CD4-positive, CD25-positive, alpha-beta regulatory T cell (primary cell): ENCODE results near the gene PRKAR1B. TPM values are rescaled to one million over a fixed set of nuclear protein-coding genes. Genes with fewer than 3 reads are reported as not detected.

ENCODE experiments used
- ATAC-seq, 2 donors: fragments of 150-1000 bp; cut with Tn5 transposase; one replicate each; pipeline ENCODE4 v1.10.0; 2021; ENCODE audit warnings: low read depth in 2 of 2, moderate number of reproducible peaks in 2 of 2, moderate library complexity in 1 of 2
- DNase-seq, 3 donors: peaks; one replicate each; pipeline versions ENCODE4 v3.0.0 to v3.0.0-alpha.2; 2012 to 2022; ENCODE audit warnings: mixed read lengths in 1 of 3
- H3K27ac ChIP-seq: one replicate; pipeline ENCODE4 v1.7.0; 2013; ENCODE audit warnings: mild to moderate bottlenecking, low read length; ENCODE audit not compliant: insufficient read depth, poor library complexity, severe bottlenecking
- H3K27me3 ChIP-seq: one replicate; pipeline ENCODE4 v1.7.0; 2013; ENCODE audit warnings: low read length; ENCODE audit not compliant: control insufficient read depth, insufficient read depth
- H3K36me3 ChIP-seq: one replicate; pipeline ENCODE4 v1.7.0; 2013; ENCODE audit warnings: mild to moderate bottlenecking, low read length, moderate library complexity; ENCODE audit not compliant: control insufficient read depth, insufficient read depth
- H3K4me1 ChIP-seq: 2 replicates; pipeline ENCODE4 v1.7.0; 2013; ENCODE audit warnings: mild to moderate bottlenecking, low read length; ENCODE audit not compliant: insufficient read depth, control insufficient read depth, poor library complexity, severe bottlenecking
- H3K4me3 ChIP-seq: one replicate; pipeline ENCODE4 v1.7.0; 2013; ENCODE audit warnings: low read depth, mild to moderate bottlenecking, low read length, moderate library complexity
- H3K9me3 ChIP-seq, 2 experiments: 1 replicate in 1 of 2; 2 replicates in 1 of 2; pipeline ENCODE4 v1.7.0; 2013; ENCODE audit warnings: low read length in 2 of 2, mild to moderate bottlenecking in 1 of 2, moderate library complexity in 1 of 2; ENCODE audit not compliant: control insufficient read depth in 2 of 2
- H3K27ac Mint-ChIP-seq, 3 donors: one replicate each; pipeline ENCODE4 v1.8.0; 2020 to 2022; ENCODE audit warnings: mild to moderate bottlenecking in 3 of 3, mixed read lengths in 3 of 3, moderate library complexity in 2 of 3
- H3K27me3 Mint-ChIP-seq: one replicate; pipeline ENCODE4 v1.8.0; 2022; ENCODE audit warnings: mild to moderate bottlenecking, mixed read lengths
- H3K36me3 Mint-ChIP-seq: one replicate; pipeline ENCODE4 v1.8.0; 2020; ENCODE audit warnings: mixed read lengths
- H3K4me1 Mint-ChIP-seq, 4 donors: one replicate each; pipeline ENCODE4 v1.8.0; 2020 to 2022; ENCODE audit warnings: mixed read lengths in 4 of 4, mild to moderate bottlenecking in 1 of 4
- H3K4me3 Mint-ChIP-seq, 4 donors: one replicate each; pipeline ENCODE4 v1.8.0; 2020 to 2022; ENCODE audit warnings: mild to moderate bottlenecking in 4 of 4, mixed read lengths in 4 of 4, moderate library complexity in 3 of 4
- H3K9me3 Mint-ChIP-seq, 7 donors: one replicate each; pipeline ENCODE4 v1.8.0; 2020 to 2022; ENCODE audit warnings: mixed read lengths in 7 of 7, mild to moderate bottlenecking in 3 of 7, moderate library complexity in 2 of 7
- polyA plus RNA-seq, 4 donors: library from polyadenylated mRNA; unstranded; fragments of 300-500 nt; fragmentation: Illumina TruSeq; gene quantifications; one replicate each; pipeline ENCODE4 v1.2.3, GENCODE V29; 2021
- total RNA-seq: library from RNA; stranded (reverse); gene quantifications from one replicate; pipeline ENCODE4 v1.2.3, GENCODE V29; 2022

Gene PRKAR1B
- total and polyA plus RNA-seq, 5 donors from 2014 or later, result 4.9 to 12.5 (median 6.8) TPM

DNA sequence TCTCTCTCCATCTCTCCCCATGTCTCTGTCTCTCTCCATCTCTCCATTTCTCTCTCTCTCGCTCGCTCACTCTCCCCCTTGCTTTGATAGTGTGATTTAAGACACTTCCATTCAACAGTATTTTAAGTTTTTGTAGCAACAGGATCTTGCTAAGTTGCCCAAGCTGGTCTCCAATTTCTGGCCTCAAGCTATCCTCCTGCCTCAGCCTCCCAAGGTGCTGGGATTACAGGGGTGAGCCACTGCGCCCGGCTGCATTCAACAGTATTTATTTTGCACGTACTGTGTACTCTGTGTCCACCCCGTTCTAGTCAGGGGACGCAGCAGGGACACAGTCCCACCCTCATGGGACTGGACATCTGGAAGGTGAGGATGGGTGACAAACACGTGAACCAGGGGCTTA, 193.0 kb downstream of the PRKAR1B start:
- no peak overlapping the region for H3K4me3 ChIP-seq
- Mint-ChIP-seq H3K27me3 (no peaks in the 10 kb centered on the region), H3K4me3 (no peak overlapping the region), H3K27ac (peak overlapping the region in 1 of 3 donors; percentile 12), H3K9me3 (no peaks in the 10 kb centered on the region), H3K4me1 (peaks cover 0 to 2% (median 0%) of the 10 kb centered on the region in 4 donors), H3K36me3 (no peaks in the 10 kb centered on the region)
- no peak for DNase-seq
- no peaks in the 10 kb centered on the region for H3K27me3 ChIP-seq
- H3K9me3 ChIP-seq, result no peaks in the 10 kb centered on the region
- no peaks in the 10 kb centered on the region for H3K4me1 ChIP-seq
- no peak for ATAC-seq
- H3K27ac ChIP-seq, result no peak overlapping the region
- H3K36me3 ChIP-seq, result no peaks in the 10 kb centered on the region

DNA sequence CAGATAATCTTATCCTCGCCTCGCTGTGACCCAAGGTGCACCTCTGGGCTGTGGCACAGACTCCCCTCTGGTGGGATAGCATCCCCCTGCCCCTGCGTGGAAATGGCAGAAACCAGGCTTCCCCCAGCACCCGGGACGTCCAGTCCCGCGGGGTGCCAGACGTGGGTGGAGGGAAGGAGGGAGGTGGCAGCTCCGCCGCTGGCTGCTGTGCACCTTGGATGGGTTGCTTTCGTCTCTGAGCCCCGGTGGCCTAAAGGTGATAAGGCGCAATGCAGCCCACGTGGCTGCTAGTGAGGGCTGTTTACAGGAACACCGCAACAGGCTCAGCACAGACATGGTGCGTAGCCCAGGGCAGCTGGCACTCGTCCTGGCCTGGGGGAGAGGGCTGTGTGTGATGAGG, 193.8 kb downstream of the PRKAR1B start:
- Histone ChIP-seq H3K9me3 (no peaks in the 10 kb centered on the region), H3K4me1 (no peaks in the 10 kb centered on the region), H3K36me3 (no peaks in the 10 kb centered on the region), H3K27me3 (no peaks in the 10 kb centered on the region), H3K4me3 (no peak overlapping the region), H3K27ac (no peak overlapping the region)
- no peak for DNase-seq
- no peak for ATAC-seq
- Mint-ChIP-seq H3K27me3 (no peaks in the 10 kb centered on the region), H3K4me3 (no peak overlapping the region), H3K36me3 (no peaks in the 10 kb centered on the region), H3K27ac (no peak overlapping the region), H3K9me3 (no peaks in the 10 kb centered on the region), H3K4me1 (peaks cover 0 to 2% (median 0%) of the 10 kb centered on the region in 4 donors)

DNA sequence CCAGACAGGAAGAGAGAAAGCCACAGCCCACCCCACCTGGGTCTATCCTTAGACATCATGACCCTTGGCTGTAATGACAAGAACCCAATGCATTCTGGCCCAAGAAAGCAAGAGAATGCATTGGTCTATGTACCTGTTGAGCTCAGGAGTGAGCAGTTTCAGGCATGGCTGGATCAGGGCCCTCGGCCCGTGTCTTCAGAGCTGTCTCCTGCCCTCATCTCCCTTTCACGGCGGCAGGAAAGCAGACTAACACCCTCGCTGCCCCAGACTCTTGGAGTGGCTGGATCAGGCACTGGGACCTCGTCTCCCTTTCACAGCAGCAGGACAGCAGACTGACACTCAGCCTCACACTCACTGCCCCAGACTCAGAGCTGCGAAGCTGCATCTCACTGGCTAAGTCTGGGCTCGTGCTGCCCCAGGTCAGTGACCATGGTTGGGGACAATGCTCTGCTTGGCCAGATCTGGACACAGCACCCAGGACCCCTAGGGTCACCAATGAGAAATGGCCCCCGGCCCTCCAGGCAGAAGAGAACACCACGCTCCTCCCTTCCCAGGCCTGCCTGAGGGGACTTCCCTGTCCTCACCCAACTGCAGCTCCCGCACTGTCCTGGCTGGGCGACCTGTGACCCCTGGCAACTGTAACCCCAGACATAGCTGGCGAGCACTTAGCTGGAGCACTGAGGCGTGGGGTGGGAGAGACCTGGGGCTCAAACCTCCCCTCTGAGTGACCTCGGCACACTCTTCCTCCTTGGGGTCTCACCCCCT, 194.5 kb downstream of the PRKAR1B start:
- no peaks in the 10 kb centered on the region for H3K27me3 ChIP-seq
- Mint-ChIP-seq H3K4me1 (peaks cover 0 to 2% (median 0%) of the 10 kb centered on the region in 4 donors), H3K36me3 (no peaks in the 10 kb centered on the region), H3K9me3 (no peaks in the 10 kb centered on the region), H3K4me3 (no peak overlapping the region), H3K27ac (no peak overlapping the region), H3K27me3 (no peaks in the 10 kb centered on the region)
- DNase-seq (no peak), ATAC-seq (no peak)
- no peaks in the 10 kb centered on the region for H3K4me1 ChIP-seq
- H3K27ac ChIP-seq, result no peak overlapping the region
- no peaks in the 10 kb centered on the region for H3K9me3 ChIP-seq
- H3K4me3 ChIP-seq, result no peak overlapping the region
- H3K36me3 ChIP-seq, result no peaks in the 10 kb centered on the region

DNA sequence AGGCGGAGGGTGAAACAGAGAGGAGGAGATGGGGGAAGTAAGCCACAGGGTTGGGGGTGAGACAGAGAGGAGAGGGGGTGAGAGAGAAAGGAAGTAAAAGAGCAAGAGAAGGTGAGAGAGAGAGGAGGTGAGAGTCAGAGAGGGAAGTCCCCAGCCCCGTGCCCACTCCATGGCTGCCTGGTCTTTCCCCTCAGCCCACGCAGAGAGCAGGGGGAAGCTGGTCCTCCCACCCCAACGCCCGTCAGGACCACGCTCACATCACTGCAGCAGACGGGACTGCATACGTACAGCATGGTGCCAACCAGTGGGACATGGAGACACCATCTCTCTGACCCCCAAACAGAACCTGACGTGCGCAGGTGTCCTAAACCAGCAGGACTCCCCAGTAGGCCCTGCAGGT, 195.3 kb downstream of the PRKAR1B start:
- Mint-ChIP-seq H3K4me3 (no peak overlapping the region), H3K27me3 (no peaks in the 10 kb centered on the region), H3K9me3 (no peaks in the 10 kb centered on the region), H3K4me1 (peaks cover 0 to 2% (median 0%) of the 10 kb centered on the region in 4 donors), H3K36me3 (no peaks in the 10 kb centered on the region), H3K27ac (no peak overlapping the region)
- no peaks in the 10 kb centered on the region for H3K4me1 ChIP-seq
- H3K36me3 ChIP-seq, result no peaks in the 10 kb centered on the region
- ATAC-seq, result no peak
- H3K27me3 ChIP-seq, result no peaks in the 10 kb centered on the region
- H3K27ac ChIP-seq, result no peak overlapping the region
- no peak overlapping the region for H3K4me3 ChIP-seq
- no peaks in the 10 kb centered on the region for H3K9me3 ChIP-seq
- no peak for DNase-seq

DNA sequence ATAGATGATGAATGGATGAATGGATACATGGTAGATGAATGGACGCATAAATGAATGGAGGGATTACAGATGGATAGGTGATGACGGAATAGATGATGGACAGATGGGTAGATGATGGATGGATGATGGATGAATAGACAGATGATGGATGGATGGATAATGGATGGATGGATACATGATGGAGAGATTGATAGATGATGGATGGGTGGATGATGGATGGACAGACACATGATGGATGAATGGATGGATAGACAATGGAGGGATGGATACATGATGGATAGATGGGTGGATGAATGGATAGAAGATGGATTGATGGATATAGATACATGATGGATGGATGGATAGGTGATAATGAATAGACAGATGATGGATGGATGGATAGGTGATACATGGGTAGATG, 198.6 kb downstream of the PRKAR1B start:
- H3K36me3 Mint-ChIP-seq, result no peaks in the 10 kb centered on the region
- peaks cover 9% of the 10 kb centered on the region for H3K27me3 Mint-ChIP-seq
- no peak for ATAC-seq
- Histone ChIP-seq H3K27ac (no peak overlapping the region), H3K36me3 (no peaks in the 10 kb centered on the region), H3K9me3 (no peaks in the 10 kb centered on the region), H3K4me3 (no peak overlapping the region), H3K4me1 (no peaks in the 10 kb centered on the region), H3K27me3 (no peaks in the 10 kb centered on the region)
- no peak for DNase-seq
- no peaks in the 10 kb centered on the region for H3K9me3 Mint-ChIP-seq
- peaks cover 0 to 4% (median 0%) of the 10 kb centered on the region in 4 donors for H3K4me1 Mint-ChIP-seq
- no peak overlapping the region for H3K27ac Mint-ChIP-seq
- H3K4me3 Mint-ChIP-seq, result no peak overlapping the region

DNA sequence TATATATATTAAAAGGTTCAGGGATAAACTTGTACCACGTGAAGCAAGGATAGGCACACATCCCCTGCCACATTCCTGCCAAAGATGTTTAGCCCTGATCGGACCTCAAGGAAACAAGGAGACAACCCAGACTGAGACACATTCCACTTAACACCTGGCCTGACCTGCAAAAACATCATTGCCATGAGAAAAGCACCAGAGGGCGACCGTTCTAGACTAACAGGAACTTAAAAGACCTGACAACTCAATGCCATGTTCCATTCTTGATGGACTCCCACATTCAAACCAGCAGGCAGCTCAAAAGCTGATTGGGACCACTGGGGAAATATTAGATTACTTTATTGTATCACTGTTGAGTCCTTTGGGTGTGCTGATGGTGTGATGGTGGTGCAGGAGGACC, 199.4 kb downstream of the PRKAR1B start:
- no peak overlapping the region for H3K27ac ChIP-seq
- no peak overlapping the region for H3K4me3 ChIP-seq
- Mint-ChIP-seq H3K27ac (no peak overlapping the region), H3K27me3 (peaks cover 13% of the 10 kb centered on the region), H3K4me3 (no peak overlapping the region), H3K4me1 (peaks cover 0 to 4% (median 0%) of the 10 kb centered on the region in 4 donors), H3K9me3 (no peaks in the 10 kb centered on the region), H3K36me3 (no peaks in the 10 kb centered on the region)
- H3K27me3 ChIP-seq, result no peaks in the 10 kb centered on the region
- peaks cover 4% of the 10 kb centered on the region for H3K4me1 ChIP-seq
- no peak for ATAC-seq
- no peak for DNase-seq
- H3K9me3 ChIP-seq, result no peaks in the 10 kb centered on the region
- H3K36me3 ChIP-seq, result no peaks in the 10 kb centered on the region

DNA sequence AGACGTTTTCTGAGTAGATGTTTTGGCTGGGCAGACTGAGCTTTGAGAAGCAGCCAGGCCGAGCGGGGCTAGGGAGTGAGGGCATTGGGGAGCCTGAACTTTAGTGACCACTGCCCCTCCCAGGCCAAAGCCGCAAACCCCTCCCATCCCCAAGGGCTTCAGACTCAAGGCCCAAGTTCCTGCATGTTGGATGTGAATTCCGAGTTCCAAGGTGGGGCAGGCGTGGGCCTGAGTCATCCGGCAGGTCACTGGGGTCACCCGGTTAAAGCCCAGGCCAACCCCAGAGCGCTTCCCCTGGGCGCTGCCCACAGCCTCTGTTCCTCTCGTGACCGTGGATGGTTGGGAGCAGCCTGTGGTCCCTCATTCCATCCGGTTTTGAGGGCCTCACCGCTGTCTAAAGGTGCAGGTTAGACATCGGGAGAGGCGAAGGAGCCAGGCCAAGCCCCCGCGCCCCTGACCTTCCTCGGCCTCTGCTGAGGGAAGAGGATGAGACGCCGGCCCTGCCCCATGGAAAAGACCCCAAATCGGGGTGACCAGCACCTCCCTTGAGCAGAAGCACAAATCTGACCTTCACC, 200.5 kb downstream of the PRKAR1B start:
- H3K9me3 Mint-ChIP-seq, result no peaks in the 10 kb centered on the region
- Histone ChIP-seq H3K27me3 (no peaks in the 10 kb centered on the region), H3K9me3 (no peaks in the 10 kb centered on the region), H3K36me3 (no peaks in the 10 kb centered on the region), H3K4me3 (no peak overlapping the region), H3K27ac (no peak overlapping the region), H3K4me1 (peaks cover 16% of the 10 kb centered on the region)
- ATAC-seq, result no peak
- H3K4me1 Mint-ChIP-seq, result peaks cover 0 to 4% (median 0%) of the 10 kb centered on the region in 4 donors
- H3K27me3 Mint-ChIP-seq, result peaks cover 13% of the 10 kb centered on the region
- no peak overlapping the region for H3K4me3 Mint-ChIP-seq
- H3K27ac Mint-ChIP-seq, result no peak overlapping the region
- DNase-seq, result no peak
- H3K36me3 Mint-ChIP-seq, result no peaks in the 10 kb centered on the region

DNA sequence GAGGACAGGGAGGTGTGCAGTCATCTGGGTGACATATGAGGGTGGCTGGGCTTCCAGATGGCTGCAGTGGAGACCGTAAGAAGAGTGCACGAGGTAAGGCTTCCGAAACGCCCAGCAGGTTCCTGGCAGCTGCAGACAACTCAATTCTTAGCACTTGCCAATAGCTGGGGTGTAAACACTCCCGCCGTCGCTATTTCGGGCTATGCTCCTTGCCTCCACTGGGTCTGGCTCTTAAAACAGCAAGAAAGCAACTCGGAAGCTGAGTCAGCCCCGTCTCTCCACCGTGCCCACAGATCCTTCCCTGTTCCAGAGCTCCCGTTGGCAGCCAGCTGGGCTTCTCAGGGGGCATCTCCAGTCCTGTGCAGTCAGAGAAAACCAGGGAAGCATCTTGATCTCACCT, 201.3 kb downstream of the PRKAR1B start:
- H3K9me3 Mint-ChIP-seq, result no peaks in the 10 kb centered on the region
- H3K4me3 ChIP-seq, result no peak overlapping the region
- H3K4me1 ChIP-seq, result peaks cover 24% of the 10 kb centered on the region
- DNase-seq, result no peak
- H3K27ac Mint-ChIP-seq, result no peak overlapping the region
- no peaks in the 10 kb centered on the region for H3K36me3 Mint-ChIP-seq
- H3K9me3 ChIP-seq, result no peaks in the 10 kb centered on the region
- peaks cover 18% of the 10 kb centered on the region for H3K27me3 Mint-ChIP-seq
- no peak overlapping the region for H3K27ac ChIP-seq
- no peaks in the 10 kb centered on the region for H3K27me3 ChIP-seq
- peaks cover 0 to 11% (median 0%) of the 10 kb centered on the region in 4 donors for H3K4me1 Mint-ChIP-seq
- no peaks in the 10 kb centered on the region for H3K36me3 ChIP-seq
- no peak for ATAC-seq
- peak overlapping the region in 1 of 4 donors; percentile 49 for H3K4me3 Mint-ChIP-seq
